ENCODE measurements around the gene KRT35.

The KRT35 gene

DNA sequence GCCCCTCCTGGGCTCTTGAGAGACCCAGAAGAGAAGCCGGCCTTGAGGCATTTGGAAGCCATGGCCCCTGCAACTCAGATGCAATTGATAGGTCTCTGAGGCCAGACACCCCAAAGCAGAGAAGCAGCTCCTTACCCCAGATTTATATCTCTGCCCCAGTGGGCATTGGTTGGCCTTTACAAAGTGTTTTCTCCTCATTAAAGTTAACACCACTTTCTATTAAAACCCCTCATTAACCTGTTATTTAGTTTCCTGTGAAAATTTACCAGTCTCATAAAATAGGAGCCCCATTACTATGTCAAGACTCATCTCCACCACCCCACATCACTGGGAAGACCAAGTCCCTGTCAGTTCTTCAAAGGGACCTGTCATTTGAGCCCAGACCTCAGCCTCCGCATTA lies at the start of gene KRT35:
Gene KRT35, minus strand, starts transcription at position 116 of the 400 bp plus-strand sequence. Its CDS starts 54 bp downstream, at position 62.
- no peak for DNase-seq

DNA sequence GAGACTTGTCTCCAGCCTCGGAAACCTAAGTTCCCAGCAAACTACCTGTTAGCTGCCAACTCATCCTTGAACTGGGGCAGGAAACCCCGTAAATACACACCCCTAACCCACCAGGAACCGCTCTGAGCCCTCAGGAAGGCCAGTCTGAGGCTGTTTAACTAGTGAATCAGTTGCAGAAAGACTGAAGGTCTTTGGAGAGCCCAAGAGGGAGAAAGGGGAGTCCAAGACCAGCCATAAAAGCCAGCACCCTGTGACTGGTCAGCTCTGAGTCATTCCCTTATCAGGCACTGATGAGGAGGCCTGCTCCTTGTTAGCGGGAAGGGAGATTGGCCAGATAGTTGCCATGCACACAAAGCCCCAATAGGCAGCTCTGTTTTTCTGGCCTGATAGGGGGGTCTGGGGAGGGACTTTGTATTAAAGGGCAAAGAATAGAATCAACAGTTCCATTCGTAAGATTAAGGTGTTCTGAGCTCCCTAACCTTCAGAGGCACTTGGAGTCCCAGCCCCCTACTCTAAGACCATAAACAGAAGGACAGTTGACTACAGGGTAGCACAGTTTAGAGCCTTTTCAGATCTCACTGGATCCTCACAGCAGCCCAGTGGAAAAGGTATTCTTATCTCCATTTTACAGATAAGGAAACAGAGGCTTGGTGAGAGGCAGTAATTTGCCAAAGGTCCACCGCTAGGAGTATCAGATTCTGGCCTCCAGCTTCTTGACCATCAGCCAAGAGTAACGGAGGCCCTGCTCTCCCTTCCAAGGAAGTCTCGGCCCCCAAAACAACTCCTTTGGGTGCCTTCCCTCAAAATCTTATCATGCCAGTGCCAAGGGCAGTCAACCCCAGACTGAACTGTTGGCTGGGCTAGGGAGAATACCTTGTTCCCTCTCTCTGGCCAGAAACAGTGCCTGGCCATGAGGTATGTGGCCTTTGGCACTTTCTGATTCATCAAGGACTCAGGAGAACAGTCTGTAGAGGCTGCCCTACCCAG lies 49.4 kb upstream of the KRT35 start:
- DNase-seq = no peak

DNA sequence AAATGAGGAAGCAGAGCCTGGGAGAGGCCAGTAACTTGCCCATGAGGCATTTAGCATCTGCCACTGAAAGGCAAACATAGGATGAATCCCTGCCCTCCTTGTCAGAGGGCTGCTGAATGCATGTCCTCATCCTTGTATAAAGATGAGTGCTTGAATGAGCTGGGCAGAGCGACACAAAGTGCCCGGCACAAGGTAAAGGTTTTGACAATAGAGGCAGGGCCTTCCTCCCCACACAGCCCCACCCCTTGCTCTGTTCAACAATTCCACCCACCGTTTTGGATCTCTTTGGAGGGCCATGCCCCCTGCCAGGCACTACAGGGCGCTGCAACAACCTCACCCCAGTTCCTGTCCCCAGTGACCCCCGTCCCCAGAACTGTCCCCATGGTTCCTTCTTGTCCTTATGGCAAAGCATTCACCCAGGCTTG lies 48.6 kb upstream of the KRT35 start:
- no peak for DNase-seq

DNA sequence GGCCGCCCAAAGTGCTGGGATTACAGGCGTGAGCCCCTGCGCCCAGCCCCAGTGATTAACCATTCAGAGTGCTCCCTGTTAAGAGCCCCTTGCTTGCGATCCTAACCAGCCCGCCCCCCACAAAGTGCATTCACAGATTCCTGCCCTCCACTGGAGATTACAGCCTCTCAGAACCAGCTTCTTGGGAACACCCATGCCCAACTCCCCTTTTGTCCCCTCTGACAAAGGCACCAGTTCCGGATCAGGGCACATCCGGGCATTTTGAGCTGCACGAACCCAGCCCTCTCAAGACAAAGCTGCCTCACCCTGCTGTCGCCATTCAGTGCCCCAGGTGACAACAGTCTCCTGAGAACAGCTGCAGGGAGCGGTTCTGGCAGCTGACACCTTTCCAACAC lies 48.0 kb upstream of the KRT35 start:
- DNase-seq = no peak

DNA sequence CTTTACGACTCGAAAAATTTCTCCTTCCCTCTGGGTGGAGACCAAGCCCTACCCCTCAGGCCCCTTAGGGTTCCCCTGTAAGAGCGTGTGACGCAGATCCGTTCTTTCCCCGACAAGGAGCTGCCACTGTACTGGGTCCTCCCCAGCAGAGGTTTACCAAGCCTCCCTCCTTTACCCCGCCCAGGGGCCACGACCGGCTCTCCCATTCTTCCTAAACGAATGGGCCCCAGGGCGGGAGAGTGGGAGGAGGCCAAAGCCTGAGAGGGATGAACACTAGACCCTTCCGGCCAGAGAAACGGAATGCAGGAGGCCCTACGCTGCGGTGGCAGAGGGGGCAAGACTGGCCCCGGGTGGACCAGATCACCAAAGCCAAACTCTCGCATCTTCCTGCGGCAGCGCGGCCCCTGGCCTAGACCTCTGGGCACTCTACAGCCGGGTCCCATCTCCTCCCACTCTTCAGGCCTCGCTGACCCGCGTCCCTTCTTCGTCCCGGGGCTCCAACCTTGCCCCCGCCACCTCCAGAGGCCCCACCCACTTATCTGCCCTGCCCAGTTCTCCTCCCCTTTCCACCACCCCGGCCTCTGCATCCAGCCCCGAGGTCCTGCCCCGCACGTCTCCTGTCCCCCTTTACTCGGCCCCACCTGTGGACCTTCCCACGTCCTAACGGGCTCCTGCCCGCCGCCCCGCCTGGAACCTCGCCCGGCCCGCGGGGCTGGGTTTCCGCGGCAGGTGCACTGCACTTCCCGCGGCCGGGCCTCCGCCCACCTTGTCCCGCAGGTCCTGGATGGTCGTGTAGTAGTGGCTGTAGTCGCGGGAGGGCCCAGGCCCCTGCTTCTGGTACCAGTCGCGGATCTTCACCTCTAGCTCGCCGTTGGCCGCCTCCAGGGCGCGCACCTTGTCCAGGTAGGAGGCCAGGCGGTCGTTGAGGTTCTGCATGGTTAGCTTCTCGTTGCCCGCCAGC lies 46.4 kb upstream of the KRT35 start:
- DNase-seq = no peak

DNA sequence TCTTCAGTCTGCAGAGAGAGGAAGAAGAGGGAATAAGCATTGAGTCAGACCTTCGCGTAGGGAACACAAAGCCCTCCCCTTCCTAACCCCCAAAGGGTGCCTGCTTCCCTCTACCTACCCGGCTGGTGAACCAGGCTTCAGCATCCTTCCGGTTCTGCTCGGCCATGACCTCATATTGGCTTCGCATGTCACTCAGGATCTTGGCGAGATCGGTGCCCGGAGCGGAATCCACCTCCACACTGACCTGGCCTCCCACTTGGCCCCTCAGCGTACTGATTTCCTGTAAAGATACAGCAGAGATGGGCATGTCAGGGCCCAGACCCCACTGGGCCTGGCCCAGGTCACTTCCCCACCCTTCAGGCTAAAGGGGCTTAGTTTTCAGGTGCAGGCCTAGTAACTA lies 43.3 kb upstream of the KRT35 start:
- DNase-seq = no peak

DNA sequence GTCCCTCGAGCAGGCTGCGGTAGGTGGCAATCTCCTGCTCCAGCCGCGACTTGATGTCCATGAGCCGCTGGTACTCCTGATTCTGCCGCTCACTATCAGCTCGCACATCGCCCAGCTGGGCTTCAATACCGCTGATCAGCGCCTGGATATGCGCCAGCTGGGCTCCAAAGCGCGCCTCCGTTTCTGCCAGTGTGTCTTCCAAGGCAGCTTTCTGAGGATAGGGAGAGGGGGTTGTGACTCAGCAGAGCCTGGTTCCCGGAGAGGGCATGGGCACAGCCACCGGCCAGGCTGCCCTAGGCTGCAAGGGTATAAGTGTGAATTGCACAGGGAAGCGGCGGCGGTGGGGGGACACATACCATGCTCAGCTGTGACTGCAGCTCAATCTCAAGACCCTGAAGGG lies 42.8 kb upstream of the KRT35 start:
- no peak for DNase-seq

DNA sequence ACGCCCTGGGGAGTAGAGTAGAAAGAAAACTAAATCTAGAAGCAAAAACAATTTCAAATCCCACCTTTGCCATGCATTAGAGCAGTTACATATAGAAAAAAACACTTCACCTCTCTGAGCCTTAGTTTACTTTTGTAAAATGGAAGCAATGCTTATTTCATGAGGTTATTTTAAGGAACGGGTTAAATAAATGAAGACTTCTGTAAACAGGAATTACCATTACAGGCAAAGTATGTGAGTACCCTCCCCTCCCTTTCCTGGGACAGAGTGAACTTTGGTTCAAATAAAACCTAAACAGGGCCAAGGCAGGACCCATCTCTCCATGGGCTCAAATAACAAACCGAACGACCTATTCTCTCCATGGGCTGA lies 42.3 kb upstream of the KRT35 start:
- no peak for DNase-seq

DNA sequence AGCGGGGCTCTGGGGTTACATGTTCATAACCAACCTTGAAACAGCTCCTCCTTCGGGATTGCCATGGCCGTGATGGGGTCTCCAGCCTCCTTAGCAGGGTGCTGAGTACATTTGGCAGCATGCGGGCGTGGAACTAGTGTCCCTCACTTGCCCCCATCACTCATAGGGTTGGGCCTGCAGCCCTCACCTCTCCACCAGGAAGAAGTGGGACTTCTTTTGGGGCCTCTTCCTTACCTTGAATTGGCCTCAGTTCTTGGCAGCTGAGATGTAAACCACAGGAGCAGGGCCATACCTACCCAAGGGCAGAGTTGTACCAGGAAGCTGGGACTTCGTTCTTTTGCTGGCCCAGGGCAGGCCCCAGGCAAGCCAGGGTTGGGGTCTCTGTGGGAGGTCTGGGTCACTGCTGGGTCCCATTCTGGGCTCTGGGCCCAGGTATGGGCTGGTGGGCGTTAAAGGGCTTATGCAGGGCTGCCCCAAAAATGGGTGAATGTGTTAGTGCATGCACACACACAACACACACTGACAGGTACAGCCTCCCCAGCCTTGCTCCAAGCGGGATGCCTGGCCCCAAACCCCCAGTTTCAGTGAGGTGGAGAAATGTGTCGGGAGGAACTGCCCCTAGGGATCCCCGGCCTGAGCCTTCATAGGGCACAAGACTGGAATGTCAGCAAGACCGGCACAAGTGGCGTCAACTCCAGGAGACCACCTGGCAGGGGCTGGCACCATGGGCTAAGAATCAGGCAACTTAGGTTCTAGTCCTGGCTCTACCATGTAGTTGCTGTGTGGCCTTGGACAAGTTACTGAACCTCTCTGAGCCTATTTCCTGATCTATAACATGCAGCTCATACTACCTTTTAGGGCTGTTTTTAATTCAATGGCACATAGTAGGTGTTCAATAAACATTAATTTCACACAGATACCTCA lies 41.6 kb upstream of the KRT35 start:
- DNase-seq = no peak

DNA sequence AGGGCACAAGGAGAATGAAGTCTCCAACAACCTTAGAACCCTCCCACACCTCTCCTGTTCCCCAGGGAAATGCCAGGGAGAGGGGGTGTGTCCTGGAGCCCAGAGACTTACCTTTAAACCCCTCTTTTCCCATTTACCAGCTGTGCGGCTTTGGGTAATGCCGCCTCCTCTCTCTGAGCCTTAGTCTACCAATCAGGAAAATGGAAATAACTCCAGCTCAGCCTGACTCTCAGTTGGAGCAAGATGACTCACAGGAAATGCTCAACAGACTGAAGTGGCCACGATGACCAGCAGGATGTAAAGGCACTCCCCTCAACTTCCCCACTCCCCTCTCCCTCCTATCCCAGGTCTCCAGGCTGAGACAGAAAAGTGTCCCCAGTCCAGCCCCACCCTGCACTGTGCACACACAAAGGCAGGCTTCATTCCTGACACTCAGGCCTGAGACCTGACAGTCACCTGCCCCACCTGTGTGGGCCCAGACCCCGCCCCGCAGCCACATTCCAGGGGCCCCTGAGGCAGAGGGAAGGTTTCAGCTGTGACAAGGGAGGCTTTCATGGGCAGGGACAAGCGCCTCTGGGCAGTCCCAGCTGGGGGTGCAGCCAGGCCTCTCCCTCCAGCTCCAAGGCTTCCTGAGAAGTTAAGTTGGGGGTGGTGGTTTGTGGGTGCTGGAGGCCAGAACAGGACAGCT lies 40.8 kb upstream of the KRT35 start:
- DNase-seq = no peak

DNA sequence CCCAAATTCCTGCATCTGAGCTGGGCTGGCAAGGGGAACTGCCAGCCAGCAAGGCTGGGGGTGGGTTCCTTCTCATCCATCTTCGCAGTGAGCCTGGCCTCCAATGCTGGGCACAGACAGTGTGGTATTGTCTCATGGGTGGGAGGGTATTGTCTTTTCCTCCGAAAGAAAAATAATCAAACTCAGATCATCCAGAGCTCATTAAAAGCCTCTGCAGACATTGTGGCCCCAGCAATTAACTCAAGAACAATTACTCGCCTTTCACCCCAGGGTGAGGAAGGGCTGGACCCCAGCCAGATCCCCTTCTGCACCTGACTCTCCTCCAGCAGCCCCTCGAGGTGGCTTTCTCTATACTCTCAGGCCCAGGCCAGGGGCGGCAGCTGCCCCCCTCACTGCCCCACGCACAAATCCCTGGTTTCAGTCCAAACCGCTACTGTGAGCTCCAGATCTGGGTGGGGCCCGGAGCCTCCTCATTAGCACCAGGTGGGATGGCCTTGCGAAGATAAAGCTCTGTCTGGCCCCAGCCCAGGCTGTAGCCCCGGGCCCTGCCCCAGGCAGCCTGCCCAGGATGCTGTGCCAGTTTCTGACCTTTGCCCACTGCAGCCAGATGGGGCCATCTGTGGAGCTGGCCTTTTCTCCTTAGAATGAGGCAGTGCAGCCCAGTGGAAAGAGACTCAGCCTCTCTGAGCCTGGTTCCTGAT lies 40.0 kb upstream of the KRT35 start:
- no peak for DNase-seq

DNA sequence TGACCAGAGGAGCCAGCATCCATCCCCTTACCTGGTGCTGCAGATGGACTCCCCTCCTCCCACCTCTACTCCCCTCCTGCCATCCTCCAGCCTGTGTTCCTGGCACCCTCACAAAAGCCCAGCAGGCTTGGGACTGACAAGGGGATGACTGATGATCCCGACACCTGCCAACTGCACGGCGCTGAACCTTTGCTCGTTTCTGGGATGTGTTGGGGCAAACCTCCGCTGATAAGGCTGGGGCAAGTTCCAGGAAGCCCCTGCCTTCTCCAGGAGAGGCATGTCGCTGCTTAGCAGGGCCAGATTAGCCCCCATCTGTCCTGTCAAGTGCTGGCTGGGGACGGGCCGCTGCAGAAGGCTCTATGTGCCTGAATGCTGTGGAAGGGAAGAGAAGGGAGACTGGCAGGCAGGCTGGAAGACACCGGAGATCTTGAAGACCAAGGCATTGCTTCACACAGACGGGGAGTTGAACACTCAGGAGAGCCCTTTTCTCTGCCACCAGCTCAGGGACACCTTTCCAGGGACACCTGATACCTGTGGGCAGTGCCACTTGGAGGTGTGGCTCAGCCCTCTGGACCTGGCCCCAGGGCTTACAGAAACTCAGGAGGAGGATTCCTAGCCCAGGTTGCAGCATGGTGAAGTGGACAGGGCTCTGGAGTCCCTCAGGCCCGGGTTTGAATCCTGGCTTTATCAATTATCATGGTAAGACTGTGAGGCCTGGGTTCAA lies 38.7 kb upstream of the KRT35 start:
- no peak for DNase-seq

DNA sequence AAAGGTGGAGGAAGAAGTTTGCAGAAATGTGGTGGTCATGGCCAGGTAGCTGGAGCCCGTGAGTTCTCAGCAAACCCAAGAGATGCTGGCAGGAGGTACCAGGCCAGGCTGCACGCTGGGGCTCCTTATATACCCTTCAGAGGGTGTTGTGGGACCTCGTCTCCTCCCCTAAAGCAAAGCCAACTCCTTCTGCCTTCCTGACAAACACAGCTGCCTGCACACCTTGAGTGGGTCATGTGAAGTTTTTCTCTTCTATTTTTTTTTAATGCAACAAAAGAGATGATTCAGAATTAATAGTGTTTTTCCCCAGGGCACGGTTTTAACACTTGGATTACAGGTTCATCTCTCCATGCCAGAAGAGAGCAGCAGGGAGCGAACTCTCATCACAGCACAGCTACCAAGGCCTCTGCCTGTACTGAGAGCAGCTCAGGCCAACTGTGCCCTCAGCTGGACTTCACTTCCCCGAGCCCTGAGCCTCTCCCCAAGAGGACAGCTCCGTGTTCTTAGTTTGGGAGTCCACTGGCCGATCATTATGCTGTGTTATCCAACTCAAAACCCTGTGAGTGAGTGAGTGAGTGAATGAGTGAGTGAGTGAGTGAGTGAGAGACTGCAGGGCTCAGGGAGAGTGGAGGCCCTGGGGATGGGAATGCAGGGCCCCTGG lies 38.0 kb upstream of the KRT35 start, which contains the start of gene KRT15:
Gene KRT15, minus strand, starts transcription at position 102 of the 661 bp plus-strand sequence. Its CDS starts 63 bp downstream, at position 39.
- DNase-seq = no peak

DNA sequence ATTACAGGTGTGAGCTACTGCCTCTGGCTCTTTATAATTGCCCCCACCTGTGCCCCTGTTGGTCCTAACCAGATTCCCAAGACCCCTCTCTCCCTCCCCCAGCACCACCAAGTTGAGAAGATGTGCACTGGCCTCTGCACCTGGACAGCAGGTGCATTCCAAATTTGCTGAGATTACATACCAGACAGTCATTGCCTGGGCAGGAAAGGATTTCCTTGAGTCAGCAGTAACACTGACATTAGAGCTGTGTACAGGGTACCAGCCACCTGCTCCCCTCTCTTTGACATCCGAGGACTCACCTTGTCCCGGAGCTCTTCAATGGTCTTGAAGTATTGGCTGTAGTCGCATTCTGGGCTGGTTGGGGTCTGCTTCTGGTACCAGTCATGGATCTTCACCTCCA lies 37.1 kb upstream of the KRT35 start:
- no peak for DNase-seq

DNA sequence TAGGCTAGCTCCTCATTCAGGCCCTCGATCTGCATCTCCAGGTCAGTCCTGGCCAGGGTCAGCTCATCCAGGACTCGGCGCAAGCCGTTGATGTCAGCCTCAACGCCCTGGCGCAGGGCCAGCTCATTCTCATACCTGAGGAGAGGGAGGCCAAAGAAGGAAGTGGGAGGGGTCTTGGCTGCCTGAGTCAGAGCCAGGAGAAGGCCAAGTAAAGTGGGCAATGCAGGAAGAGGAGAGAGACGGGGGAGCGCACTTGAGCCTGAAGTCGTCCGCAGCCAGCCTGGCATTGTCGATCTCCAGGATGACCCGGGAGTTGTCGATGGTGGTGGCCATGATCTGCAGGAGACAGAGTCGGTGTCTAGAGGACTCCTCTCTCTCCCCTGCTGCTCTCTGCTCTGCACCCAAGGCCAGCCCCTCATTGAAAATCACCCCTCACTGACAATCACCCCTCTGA lies 35.9 kb upstream of the KRT35 start:
- no peak for DNase-seq

DNA sequence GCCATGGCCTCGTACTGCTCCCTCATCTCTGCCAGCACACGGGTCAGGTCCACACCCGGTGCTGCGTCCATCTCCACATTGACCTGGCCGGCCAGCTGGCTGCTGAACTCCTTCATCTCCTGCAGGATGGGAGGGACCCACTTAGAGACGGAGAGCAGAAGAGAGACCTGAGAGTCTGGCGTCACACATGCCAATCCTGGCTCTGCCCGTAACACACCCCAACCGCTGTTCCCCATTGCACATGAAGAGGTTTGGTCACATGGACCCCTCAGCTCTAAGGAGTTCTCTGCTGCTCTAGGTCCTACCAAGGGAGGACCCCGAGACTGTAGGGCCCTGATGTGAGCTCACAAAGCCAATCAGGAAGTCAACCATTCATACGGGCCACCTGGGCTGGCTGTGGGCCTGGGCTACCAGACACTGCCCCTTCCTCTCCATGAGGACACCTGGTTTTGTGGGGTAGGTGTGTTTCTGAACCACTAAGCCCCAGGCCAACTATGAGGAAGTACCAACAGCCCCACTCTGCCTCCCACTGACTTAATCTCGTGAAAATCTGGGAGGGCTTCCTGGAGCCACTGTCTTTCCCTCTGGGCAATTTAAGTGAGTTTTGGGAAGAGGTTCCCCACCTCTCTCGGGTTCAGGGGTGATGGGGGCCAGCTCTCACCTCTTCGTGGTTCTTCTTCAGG lies 35.3 kb upstream of the KRT35 start:
- DNase-seq = no peak

DNA sequence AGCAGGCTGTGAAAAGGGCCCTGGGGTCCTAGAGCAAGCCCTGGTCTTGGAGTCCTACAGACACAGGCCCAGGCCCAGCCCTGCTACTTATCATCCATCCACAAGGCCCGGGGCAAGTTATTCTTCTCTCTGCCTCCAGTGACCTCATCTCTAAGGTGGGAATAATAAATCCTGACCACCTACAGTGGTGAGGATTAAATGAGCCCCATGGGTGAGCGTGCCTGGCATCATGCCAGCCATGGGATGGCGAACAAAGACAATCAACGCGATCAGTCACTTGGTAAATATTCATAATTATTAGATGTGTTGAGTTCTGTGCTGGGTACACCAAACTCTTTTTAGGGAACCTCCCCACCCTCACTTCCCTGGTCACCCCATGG lies 32.2 kb upstream of the KRT35 start:
- no peak for DNase-seq

DNA sequence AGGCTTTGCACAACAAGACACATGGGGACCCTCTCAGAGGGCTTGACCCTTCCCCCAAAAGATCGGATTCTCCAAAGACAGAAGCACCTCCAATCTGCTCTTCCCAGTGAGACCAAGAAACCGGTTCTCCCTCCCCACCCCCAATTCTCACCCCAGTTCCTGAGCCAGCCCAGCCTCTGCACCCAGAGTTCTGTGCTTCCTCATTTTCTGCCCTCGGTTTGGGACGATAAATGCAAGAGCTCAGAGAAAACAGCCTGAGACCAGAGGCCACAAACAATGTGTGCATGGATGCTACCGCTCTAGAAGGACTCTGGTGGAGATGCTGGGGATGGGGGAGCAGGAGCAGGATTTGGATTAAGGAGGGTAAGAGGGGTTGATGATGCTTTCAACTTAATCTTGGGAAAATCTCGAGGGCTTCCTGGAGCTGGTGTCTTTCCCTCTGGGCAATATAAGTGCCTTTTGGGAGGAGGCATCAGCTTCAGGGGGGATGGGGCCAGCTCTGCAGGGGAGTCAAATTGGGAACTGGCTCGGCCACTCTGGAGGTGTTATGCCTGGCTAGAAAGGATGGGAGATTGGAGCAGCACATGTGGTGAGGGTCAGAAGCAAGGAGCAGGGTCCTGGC lies 31.7 kb upstream of the KRT35 start:
- DNase-seq = no peak

DNA sequence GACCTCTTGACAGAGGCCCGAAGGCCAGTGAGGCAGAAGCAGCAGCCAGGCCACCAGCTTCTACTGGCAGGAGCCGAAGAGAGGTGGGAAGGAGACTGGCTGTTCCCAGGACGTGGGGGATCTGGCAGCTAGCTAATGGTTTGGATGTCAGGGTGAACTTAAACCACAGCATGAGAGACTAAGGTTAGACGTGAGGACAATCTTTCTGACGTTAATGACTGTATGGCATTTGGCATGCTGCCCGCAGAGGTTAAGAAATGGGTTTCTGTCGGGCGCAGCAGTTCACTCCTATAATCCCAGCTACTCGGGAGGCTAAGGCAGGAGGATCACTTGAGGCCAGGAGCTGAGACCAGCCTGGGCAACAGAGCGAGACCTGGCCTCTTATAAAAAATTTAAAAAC lies 30.8 kb upstream of the KRT35 start:
- DNase-seq = no peak

Measured in activated CD4-positive, CD25-positive, alpha-beta regulatory T cell (primary cell).